Endodermal cell (in vitro differentiated cells): ENCODE measurements around the gene POM121L2. TPM values are rescaled to one million over a fixed set of nuclear protein-coding genes. Genes with fewer than 3 reads are reported as not detected.

Experiments
- DNase-seq: peaks from one replicate; pipeline ENCODE4 v3.0.0-alpha.2; 2017
- H3K27ac ChIP-seq: 2 replicates; pipeline ENCODE4 v1.5.1; 2013; ENCODE audit warnings: mild to moderate bottlenecking, low read depth, low read length, moderate library complexity
- H3K27me3 ChIP-seq: 2 replicates; pipeline ENCODE4 v1.6.1; 2013; ENCODE audit warnings: mild to moderate bottlenecking, low read length, moderate library complexity; ENCODE audit not compliant: insufficient read depth, control insufficient read depth, poor library complexity, severe bottlenecking
- H3K36me3 ChIP-seq: 2 replicates; pipeline ENCODE4 v1.7.0; 2013; ENCODE audit warnings: mild to moderate bottlenecking, low read length, moderate library complexity; ENCODE audit not compliant: control insufficient read depth, insufficient read depth
- H3K4me1 ChIP-seq: one replicate; pipeline ENCODE4 v1.7.0; 2013; ENCODE audit warnings: low read length; ENCODE audit not compliant: control insufficient read depth, insufficient read depth
- H3K4me3 ChIP-seq: 2 replicates; pipeline ENCODE4 v1.5.1; 2013; ENCODE audit warnings: mild to moderate bottlenecking, low read length, moderate library complexity
- H3K9ac ChIP-seq: 2 replicates; pipeline ENCODE4 v1.6.1; 2013; ENCODE audit warnings: mild to moderate bottlenecking, low read length, moderate library complexity; ENCODE audit not compliant: poor library complexity, severe bottlenecking; ENCODE audit errors: extremely low read depth
- H3K9me3 ChIP-seq: 2 replicates; pipeline ENCODE4 v1.6.1; 2013; ENCODE audit warnings: mild to moderate bottlenecking, low read length, moderate library complexity; ENCODE audit not compliant: control insufficient read depth
- H3K27ac Mint-ChIP-seq: 2 replicates; pipeline ENCODE4 v1.8.0; 2020; ENCODE audit warnings: mixed read lengths
- H3K27me3 Mint-ChIP-seq: 2 replicates; pipeline ENCODE4 v1.8.0; 2021; ENCODE audit warnings: mild to moderate bottlenecking, mixed read lengths; ENCODE audit not compliant: insufficient read depth
- H3K36me3 Mint-ChIP-seq: 2 replicates; pipeline ENCODE4 v1.8.0; 2020; ENCODE audit warnings: low read depth, mixed read lengths
- H3K4me1 Mint-ChIP-seq: 2 replicates; pipeline ENCODE4 v1.8.0; 2020; ENCODE audit warnings: mixed read lengths
- H3K4me3 Mint-ChIP-seq: 2 replicates; pipeline ENCODE4 v1.8.0; 2020; ENCODE audit warnings: mild to moderate bottlenecking, moderate library complexity, mixed read lengths
- H3K9me3 Mint-ChIP-seq: 2 replicates; pipeline ENCODE4 v1.8.0; 2020; ENCODE audit warnings: mild to moderate bottlenecking, mixed read lengths
- WGBS, 2 experiments: methylation state at CpG; one replicate each; pipeline versions ENCODE4 v1.1.5 to v1.1.7; 2013; ENCODE audit warnings: missing lambda C conversion rate in 2 of 2, mixed read lengths in 1 of 2; ENCODE audit not compliant: insufficient coverage in 1 of 2, insufficient read length in 1 of 2; 5-methylcytosine and 5-hydroxymethylcytosine counted together
- total RNA-seq, 2 donors: library from RNA; stranded (reverse); fragmentation: NEBNext Ultra II Directional in 1 of 2; extraction: Animal tissue kit (Norgen Biotek cat#: 25700) in 1 of 2; gene quantifications; 2 replicates in 1 of 2; 3 replicates in 1 of 2; pipeline ENCODE4 v1.2.1, GENCODE V29; 2021
- TF ChIP-seq, protein P1 (sequence below): fragments of 200-600 bp; sonication (generic); conservative IDR thresholded peaks from 2 replicates; pipeline ENCODE4 v1.5.0; 2021; ENCODE audit warnings: antibody characterized with exemption, mild to moderate bottlenecking

POM121L2 gene
- total RNA-seq, 2 donors from 2014 or later = 0.20 TPM; not detected in 1

DNA sequence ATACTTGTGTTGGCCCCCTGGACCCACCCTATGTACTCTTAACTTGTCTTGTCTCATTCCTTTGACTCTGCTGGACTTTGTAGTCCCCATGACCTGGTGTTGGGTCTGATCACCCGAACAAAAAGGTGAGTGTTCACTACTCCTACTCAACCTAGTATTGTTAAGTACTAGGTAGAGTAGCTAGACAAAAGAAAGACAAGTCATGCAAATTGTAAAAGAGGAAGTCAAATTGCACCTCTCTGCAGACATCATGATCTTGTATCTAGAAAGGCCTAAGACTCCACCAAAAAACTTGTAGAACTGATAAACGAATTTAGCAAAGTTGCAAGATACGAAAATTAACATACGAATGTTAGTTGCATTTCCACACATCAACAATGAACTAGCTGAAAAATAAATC is 40.8 kb upstream of the POM121L2 start:
- no peak for DNase-seq
- no peaks in the 10 kb centered on the region for H3K27me3 Mint-ChIP-seq
- H3K27me3 ChIP-seq = no peaks in the 10 kb centered on the region
- 92% methylated on average over 2 to 3 of the region's 4 CpGs for WGBS, 2 experiments
- no peak overlapping the region for H3K9ac ChIP-seq
- H3K27ac ChIP-seq = no peak overlapping the region
- no peaks in the 10 kb centered on the region for H3K4me1 Mint-ChIP-seq
- H3K9me3 ChIP-seq = peaks cover 17% of the 10 kb centered on the region
- TF ChIP-seq, protein P1, sequence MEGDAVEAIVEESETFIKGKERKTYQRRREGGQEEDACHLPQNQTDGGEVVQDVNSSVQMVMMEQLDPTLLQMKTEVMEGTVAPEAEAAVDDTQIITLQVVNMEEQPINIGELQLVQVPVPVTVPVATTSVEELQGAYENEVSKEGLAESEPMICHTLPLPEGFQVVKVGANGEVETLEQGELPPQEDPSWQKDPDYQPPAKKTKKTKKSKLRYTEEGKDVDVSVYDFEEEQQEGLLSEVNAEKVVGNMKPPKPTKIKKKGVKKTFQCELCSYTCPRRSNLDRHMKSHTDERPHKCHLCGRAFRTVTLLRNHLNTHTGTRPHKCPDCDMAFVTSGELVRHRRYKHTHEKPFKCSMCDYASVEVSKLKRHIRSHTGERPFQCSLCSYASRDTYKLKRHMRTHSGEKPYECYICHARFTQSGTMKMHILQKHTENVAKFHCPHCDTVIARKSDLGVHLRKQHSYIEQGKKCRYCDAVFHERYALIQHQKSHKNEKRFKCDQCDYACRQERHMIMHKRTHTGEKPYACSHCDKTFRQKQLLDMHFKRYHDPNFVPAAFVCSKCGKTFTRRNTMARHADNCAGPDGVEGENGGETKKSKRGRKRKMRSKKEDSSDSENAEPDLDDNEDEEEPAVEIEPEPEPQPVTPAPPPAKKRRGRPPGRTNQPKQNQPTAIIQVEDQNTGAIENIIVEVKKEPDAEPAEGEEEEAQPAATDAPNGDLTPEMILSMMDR = no peak
- no peak overlapping the region for H3K4me3 ChIP-seq
- no peak overlapping the region for H3K4me3 Mint-ChIP-seq
- peaks cover under 1% of the 10 kb centered on the region for H3K36me3 Mint-ChIP-seq
- H3K9me3 Mint-ChIP-seq = peaks cover 27% of the 10 kb centered on the region
- no peaks in the 10 kb centered on the region for H3K36me3 ChIP-seq
- H3K27ac Mint-ChIP-seq = no peak overlapping the region
- no peaks in the 10 kb centered on the region for H3K4me1 ChIP-seq

GRCh38 chr6:27334141-27334540 is 22.1 kb upstream of the POM121L2 start:
- TF ChIP-seq, protein P1 = no peak
- Histone ChIP-seq H3K9me3 (no peaks in the 10 kb centered on the region), H3K4me3 (peak overlapping the region; percentile 86), H3K27me3 (no peaks in the 10 kb centered on the region), H3K36me3 (no peaks in the 10 kb centered on the region), H3K4me1 (no peaks in the 10 kb centered on the region), H3K27ac (no peak overlapping the region), H3K9ac (no peak overlapping the region)
- peak overlapping the region; percentile 67 for H3K4me3 Mint-ChIP-seq
- no peaks in the 10 kb centered on the region for H3K36me3 Mint-ChIP-seq
- H3K27ac Mint-ChIP-seq = no peak overlapping the region
- WGBS, 2 experiments = 87 to 93% methylated on average over 4 to 10 of the region's 10 CpGs
- H3K4me1 Mint-ChIP-seq = peaks cover 5% of the 10 kb centered on the region
- H3K9me3 Mint-ChIP-seq = no peaks in the 10 kb centered on the region
- DNase-seq = no peak
- H3K27me3 Mint-ChIP-seq = no peaks in the 10 kb centered on the region

DNA sequence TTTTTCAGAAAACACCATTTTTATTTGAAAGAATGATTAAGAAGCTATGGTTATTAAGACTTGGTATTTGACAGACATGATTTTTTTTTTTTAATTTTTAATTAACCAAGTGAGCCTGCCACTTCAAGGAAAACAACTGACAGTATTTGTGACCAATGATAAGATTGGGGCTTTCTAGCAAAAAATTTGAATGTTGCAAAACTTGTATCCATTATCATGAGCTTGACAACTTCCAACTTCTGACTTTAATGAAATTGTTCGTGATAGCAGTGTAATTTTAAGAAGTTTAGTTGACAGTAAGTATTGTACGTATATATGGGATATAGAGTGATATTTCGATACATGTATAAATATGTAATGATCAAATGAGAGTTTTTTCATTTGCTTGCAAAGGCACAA is 21.6 kb upstream of the POM121L2 start:
- no peaks in the 10 kb centered on the region for H3K4me1 ChIP-seq
- H3K27ac ChIP-seq = no peak overlapping the region
- DNase-seq = no peak
- peaks cover 5% of the 10 kb centered on the region for H3K4me1 Mint-ChIP-seq
- no peak overlapping the region for H3K27ac Mint-ChIP-seq
- no peaks in the 10 kb centered on the region for H3K27me3 ChIP-seq
- peak overlapping the region; percentile 67 for H3K4me3 Mint-ChIP-seq
- no peaks in the 10 kb centered on the region for H3K27me3 Mint-ChIP-seq
- H3K9me3 Mint-ChIP-seq = no peaks in the 10 kb centered on the region
- no peaks in the 10 kb centered on the region for H3K36me3 ChIP-seq
- H3K9me3 ChIP-seq = no peaks in the 10 kb centered on the region
- no peaks in the 10 kb centered on the region for H3K36me3 Mint-ChIP-seq
- WGBS, 2 experiments = 68 to 75% methylated on average over 3 of the region's 3 CpGs
- peak overlapping the region; percentile 18 for H3K9ac ChIP-seq
- H3K4me3 ChIP-seq = peak overlapping the region; percentile 86
- TF ChIP-seq, protein P1 = no peak
